Measurements from ENCODE around the gene CORO2A.
"Not testable (repeated sequence)": the region's sequence is repeated elsewhere in the genome, so short reads cannot be mapped to it uniquely, and the experiment has no call there.

The CORO2A gene

DNA sequence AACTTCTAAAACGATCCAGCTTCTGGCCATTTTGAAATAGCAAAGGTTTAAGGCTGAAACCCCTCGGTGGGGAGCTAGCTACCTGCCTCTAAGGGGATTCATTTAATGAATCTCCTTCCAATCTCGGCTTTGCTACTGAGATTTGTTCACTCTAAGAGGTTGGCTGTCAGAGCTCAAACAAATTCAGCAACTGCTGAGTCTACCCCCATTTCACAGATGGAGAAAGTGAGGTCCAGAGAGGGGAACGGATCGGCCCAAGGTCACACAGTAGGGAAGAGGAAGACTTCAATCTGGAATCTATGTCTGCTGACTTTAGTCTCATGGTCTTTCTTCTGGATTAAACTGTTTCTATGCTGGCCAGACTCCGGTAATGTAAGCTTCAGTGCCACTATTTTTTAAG, 3.0 kb downstream of the CORO2A start:
- no peak for DNase-seq

DNA sequence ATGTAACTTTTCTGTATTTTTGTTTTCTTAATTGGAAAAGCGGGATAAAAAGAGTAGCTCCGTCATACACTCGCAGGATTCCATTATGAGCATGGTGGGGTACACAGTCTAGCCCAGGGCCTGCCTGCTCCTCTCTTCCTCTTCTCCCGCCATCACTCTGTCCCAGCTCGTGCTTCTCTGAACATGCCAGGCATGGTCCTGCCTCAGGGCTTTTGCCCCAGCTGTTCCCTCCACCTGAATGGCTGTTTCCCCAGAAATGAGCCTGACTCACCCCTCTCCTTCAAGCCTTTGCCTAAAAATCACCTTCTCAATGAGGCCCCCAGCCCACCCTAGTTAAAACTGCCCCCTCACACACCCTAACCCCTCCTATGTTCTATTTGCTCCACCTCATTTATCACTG, 4.5 kb downstream of the CORO2A start:
- no peak for DNase-seq

- DNase-seq = no peak
These were observed 6.2 kb downstream of the CORO2A start for GRCh38 chr9:98186236-98186635.

DNA sequence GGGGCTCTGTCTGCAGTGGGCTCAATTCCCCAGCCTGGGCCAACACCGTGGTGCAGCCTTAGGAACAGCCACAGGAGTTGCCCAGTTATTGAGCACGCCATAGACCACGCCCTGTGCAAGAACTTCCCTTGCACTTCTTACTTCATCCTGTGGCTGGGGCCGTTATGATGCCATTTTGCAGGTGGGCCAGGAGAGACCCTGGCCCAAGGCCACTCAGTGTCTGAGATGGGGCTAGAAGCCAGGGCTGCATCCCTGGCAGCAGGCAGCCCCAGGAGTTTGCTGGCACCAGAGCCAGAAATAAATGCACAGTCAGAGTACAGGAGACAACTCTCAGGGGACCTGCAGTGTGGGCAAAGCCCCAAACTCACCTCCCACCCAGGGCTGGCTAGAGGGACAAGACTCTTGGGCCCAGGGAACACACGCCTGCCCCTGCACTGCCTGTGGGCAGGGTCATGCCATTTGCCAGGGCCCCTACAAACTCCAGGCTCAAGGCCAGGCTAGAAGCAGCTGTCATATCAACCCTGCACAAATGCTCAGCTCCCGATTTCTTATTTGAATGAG, 6.7 kb downstream of the CORO2A start:
- DNase-seq = no peak

- no peak for DNase-seq
These were observed 7.3 kb downstream of the CORO2A start for GRCh38 chr9:98185021-98185567.

DNA sequence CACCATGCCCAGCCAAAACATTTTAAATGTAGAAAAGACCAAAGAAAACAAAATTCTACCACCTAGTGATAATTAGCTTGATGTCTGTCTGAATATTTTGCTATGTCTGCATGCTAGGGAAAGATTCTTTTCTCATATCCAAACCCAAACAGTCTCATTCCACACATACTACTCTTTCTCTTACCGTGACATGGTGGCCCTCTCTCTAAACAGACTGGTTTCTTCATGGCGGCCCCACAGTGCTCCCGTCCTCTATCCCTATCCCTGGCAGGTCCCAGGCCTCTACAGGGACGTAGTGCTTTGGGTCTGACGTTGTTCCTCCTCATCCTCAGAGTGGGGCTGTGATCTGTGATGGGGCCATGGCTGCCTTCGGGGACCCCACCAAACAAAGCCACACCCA, 8.1 kb downstream of the CORO2A start:
- no peak for DNase-seq

DNA sequence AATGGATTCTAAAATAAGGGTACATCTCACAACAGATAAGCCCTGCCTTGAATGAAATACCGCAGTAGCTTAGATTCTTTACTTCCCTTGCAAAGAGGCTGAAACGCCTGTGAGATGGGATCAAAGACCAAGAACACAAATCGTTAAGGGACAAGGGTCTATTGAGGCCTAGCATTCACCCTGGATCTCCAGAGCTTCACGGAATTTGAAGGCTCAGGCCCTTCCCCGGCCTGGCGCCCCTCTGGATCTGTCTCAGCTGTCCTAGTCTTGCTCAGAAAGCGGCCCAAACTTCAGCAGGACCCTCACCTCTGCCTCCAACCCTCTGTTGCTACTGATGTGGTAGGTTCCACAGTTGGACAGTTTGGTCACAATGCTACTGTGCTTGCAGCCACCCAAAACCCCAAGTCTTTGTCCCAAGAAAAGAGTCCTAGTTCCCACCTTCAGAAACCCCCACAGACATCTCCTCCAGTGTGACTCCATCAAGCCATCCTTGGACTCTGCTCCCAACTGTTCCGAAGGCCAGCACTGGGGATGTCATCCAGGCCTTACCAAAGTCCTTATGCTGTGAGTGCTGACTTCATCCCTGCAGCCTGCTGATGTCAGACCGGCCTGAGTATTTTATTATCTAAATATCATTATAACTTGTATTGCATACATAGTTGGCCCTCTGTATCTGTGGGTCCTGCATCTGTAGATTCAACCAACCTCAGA, 9.4 kb downstream of the CORO2A start:
- DNase-seq = no peak

DNA sequence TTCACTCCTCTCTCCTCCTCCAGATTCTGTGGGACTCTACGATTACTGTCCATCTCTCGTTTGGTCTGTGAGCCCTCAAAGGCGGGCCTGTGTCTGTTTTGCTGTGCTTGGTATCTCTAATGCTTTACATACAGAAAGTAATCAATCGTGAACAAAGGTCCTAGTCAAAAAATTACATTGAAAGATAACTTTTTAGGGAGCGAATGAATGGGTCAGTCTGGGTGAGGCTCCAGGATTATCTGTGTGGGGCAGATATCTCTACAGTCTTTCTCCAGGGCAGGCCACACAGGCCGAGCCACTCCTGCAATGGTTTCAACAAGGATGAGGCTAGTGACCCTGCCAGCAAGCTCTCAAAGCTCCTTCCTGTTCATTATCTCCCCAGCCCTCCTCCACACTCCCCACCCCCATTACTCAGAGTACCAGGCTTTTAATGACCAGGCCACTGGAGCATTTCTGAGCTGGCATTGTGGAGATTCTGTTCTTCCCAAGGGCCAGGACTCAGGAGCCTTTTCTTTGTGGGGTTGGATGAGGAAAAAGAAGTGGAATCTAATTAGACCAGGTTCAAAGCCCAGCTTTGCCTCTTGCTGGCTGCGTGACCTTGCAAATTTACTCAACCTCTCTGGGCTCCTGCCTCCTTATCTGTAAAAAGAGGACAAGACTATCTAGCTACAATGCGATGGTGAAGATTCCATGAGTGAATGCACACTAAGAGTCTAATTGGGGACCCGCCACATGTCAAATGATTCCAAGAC, 10.2 kb downstream of the CORO2A start:
- no peak for DNase-seq

DNA sequence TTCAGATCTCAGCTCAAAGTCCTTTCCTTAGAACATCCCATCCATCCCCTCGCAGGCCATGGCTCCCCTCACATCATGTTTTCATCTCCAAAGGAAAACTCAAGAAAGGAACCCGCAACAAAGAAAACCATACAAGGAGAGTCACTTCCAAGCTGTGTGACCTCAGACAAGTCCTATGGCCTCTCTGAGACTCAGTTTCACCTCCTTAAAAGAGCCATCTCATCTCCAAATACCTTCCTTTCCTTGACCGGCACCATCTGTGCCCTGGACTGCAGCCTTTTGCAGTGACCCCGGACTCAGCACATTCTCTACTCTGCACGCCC, 10.7 kb downstream of the CORO2A start:
- no peak for DNase-seq

DNA sequence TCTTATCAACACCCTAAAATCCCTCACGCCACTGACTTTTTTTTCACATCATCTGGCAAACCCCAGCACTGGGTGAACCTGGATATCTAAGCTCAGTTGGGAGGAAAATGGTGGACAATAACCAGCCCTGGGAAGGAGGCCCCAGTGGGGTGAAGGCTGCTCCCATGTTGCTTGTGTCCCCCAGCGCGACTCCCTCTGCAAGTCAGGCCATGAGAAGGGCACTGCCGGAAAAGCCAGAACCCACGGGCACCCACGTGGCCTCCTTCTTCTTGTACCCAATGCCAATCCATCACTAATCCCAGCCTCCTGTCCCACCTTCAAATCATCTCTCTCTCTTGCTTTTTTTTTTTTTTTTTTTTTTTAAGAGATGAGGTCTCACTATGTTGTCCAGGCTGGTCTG, 11.4 kb downstream of the CORO2A start:
- no peak for DNase-seq

DNA sequence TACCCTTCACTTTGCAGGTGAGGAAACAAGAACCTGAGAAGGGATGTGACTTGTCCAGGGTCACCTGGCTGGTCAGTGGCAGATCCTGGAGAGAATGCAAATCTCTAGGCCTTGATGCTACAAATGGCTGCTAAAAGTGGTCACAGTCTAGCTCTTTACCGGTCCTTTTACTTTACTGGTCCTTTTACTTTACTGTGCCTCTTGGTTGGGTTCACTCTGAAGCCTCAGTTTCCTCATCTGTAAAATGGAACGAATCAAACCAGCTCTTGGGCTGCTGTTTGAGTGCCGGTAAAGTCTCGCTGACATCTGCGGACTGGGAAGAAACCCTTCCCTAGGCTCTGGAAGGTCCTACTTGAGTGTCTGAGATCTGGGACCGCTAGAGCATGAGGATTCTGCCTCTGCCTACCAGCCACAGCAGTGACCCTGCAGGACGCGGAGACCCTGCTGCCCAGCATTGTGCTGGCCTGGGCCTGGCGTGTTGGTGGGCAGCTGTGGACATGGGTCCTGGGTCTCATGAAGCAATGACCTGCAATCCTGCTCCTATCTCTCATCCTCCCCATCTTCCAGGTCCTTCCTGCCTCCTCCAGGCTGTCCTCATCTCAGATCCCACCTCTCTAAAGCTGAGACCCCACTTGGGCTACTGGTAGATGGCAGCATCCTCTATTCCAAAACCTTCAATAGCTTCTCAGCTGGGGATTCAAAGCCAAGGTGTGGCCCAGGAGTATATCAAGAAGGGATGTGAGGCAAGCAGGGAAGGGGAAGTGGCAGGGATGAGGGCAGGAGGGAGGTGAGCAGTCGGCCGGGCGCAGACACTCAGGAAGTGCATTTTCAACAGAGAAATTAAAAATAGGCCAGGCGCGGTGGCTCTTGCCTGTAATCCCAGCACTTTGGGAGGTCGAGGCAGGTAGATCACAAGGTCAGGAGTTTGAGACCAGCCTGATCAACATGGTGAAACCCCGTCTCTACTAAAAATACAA, 13.3 kb downstream of the CORO2A start:
- DNase-seq = no peak

GRCh38 chr9:98176391-98177259, 15.8 kb downstream of the CORO2A start:
- no peak for DNase-seq

- no peak for DNase-seq
These were observed 16.7 kb downstream of the CORO2A start for GRCh38 chr9:98175762-98176161.

DNA sequence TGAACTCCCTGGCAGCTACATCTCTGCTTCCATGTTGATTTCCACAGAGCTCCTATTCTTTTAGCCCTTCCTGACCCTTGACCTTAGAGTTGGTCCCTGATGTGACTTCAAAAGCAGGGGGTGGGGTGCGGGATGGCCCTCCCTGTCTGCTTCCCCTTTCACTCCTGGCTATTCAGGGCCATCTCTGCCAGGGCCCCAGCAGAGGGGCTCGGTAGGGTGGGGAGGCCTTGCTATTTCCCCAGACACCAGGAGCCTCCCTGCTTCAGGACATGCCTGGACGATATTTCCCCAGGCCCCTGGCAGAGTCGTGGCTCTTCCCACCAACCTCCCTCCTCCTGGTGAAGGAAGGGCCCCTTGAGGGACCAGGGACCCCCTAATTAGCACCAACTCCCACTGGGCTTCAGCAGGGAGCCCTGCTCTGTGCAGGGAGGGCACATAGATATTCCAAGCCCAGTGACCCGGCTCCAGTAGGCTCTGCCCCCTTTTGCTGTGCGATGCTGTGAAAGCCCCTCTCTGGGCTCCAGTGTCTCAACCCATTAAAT, 17.3 kb downstream of the CORO2A start:
- DNase-seq = no peak

DNA sequence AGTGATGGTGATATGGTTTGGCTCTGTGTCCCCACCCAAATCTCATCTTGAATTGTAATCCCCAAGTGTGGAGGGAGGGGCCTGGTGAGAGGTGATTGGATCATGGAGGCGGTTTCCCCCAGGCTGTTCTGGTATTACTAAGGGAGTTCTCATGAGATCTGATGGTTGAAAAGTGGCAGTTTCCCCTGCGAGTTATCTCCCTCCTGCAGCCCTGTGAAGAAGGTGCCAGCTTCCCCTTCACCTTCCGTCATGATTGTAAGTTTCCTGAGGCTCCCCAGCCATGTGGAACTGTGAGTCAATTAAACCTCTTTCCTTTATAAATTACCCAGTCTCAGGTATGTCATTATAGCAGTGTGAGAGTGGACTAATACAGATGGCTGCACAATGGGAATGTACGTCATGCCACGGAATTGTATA, 17.9 kb downstream of the CORO2A start:
- DNase-seq = not testable (repeated sequence)

DNA sequence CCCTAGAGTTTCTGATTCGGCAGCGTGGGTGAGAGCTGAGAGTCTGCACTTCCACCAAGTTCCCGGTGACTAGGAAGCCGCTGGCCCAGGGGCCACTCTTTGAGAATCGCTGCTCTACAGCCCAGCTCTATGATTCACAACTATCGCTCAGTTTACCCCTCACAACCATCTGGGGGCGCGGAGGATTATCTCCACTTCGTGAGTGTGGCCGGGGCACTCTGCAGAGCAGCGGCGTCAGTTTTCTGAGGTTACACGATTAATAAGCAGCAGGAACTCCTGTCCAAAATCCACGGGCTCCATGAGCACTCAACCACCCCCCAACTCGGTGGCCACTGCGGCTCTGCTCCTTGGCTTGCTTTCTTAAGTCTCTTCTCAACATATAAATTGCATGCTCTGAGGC, 19.3 kb downstream of the CORO2A start:
- no peak for DNase-seq

- DNase-seq = no peak
These were observed 19.8 kb downstream of the CORO2A start for GRCh38 chr9:98172604-98173003.

DNA sequence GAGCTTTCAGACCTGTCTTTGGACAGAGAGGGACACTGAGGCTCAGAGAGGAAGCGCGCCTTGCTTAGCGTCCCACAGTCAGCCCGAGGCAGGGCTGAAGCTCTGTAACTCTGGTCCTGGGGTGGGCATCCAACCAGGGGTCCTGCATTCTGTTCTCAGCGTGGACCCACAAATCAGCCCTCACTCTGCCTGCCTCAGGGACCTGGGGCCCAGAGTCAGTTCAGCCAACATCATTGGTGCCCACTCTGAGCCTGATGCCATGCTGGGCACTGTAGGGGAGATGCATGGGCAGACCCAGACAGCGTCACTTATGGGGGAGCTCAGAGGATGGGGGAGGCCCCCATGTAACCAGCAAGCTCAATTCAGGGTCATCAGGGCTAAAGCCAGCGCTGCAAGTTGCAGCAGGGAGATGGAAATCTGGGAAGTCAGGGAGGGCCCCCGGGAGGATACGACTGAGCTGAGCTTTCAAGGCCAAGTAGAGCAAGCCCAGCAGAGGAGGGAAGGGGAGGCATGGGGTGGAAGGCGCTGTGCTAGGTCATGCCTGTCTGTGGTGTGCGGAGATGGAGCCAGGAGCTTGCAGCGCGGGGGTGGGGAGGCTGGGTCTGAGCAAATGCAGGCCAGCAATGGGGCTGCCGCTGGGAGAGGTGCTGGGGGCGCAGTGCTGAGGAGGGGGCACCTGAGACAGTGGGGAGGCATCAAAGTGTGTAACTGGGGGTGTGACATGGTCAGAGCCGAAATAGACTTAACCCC, 21.1 kb downstream of the CORO2A start:
- DNase-seq = no peak

DNA sequence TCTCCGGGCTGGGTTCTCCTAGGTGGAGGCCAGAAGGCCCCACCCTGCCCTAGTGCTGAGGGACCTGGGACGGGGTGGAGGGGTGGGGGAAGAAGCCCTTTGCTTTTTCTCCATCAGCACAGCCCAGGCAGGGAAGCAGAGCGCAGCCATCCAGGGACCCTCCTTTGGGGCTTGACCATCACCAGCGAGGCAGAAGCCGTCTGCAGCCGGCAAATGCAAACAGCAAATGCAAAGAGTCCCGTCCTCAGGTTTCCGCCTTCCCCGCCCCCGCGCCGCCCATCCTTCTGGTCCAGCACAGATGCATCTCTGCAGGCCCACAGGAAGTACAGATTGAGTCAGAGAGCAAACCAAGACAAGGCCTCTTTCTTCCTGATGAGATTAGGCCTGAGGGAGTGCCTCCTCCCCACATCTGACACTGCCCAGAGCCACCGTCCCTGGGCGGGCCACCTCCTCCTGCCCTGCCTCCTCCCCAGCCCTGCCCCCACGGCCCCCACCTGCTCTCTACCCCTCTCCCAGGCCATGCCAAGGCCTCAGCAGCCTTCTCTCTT, 23.4 kb downstream of the CORO2A start:
- peak; percentile 60 for DNase-seq

- no peak for DNase-seq
These were observed 24.2 kb downstream of the CORO2A start for GRCh38 chr9:98168153-98168780.
